ENCODE results near the gene RCOR1.

- TF ChIP-seq CTCF (IDR thresholded peaks at IDR 0.05; ENCODE audit: poor library complexity, severe bottlenecking) (no peak), EP300 (conservative IDR thresholded peaks at IDR 0.05; ENCODE audit: poor library complexity, severe bottlenecking) (no peak), EZH2 (IDR thresholded peaks at IDR 0.05; ENCODE audit: borderline replicate concordance, insufficient read depth, low read length, poor library complexity, severe bottlenecking) (no peak), POLR2AphosphoS5 (IDR thresholded peaks at IDR 0.05) (no peak), MXI1 (conservative IDR thresholded peaks at IDR 0.05; ENCODE audit: poor library complexity, severe bottlenecking) (no peak), REST (IDR thresholded peaks at IDR 0.05; ENCODE audit: borderline replicate concordance) (no peak), SMC3 (conservative IDR thresholded peaks at IDR 0.05; ENCODE audit: poor library complexity) (no peak), TAF1 (IDR thresholded peaks at IDR 0.05; ENCODE audit: low read depth) (no peak)
Observed at GRCh38 chr14:102551995-102552705, 40.3 kb upstream of the RCOR1 start.

Measured in neural cell (in vitro differentiated cells).